Transverse colon (tissue), 3 donors: ENCODE measurements around the gene TWSG1.

Experiments
- CTCF ChIP-seq, 5 experiments: fragments of 200-600 bp in 3 of 5; fragments of 450-650 bp in 2 of 5; sonication (generic) in 3 of 5; IDR thresholded peaks; 1 replicate in 2 of 5; 2 replicates in 3 of 5; pipeline ENCODE4 v1.5.1; 2016 to 2017; ENCODE audit warnings: antibody characterized with exemption in 5 of 5, inconsistent platforms in 3 of 5, mild to moderate bottlenecking in 2 of 5, moderate library complexity in 1 of 5
- POLR2A ChIP-seq: fragments of 450-650 bp; IDR thresholded peaks from one replicate; pipeline ENCODE4 v1.6.1; 2016; ENCODE audit warnings: antibody characterized with exemption, mild to moderate bottlenecking, moderate library complexity

GRCh38 chr18:9437021-9437437, 102.5 kb downstream of the TWSG1 start:
- TF ChIP-seq CTCF (IDR thresholded peaks at IDR 0.05) (no peak), POLR2A (no peak)
